Stimulated activated CD4-positive, alpha-beta T cell treated with anti-CD3 and anti-CD28 coated beads, Interleukin-1b, Interleukin-23, amount 100 ng/mL, for 1 hour (primary cell): ENCODE data around the gene SNRNP70.
"Not testable (repeated sequence)": the region's sequence is repeated elsewhere in the genome, so short reads cannot be mapped to it uniquely, and the experiment has no call there.

Experiments used
- DNase-seq, 2 donors: peaks; one replicate each; pipeline ENCODE4 v3.0.0-alpha.2; 2020; ENCODE audit warnings: low read depth in 2 of 2

SNRNP70 gene

GRCh38 chr19:49119411-49120324 is 34.4 kb downstream of the SNRNP70 start, which contains the start of gene PPFIA3:
TSS of gene PPFIA3 (plus strand) at chr19:49119544. CDS start at chr19:49127874, 8,330 bp downstream.
- no peak for DNase-seq

- no peak for DNase-seq
Measured at GRCh38 chr19:49120325-49120683, 35.1 kb downstream of the SNRNP70 start.

GRCh38 chr19:49120868-49121267 is 35.6 kb downstream of the SNRNP70 start:
- no peak for DNase-seq

- DNase-seq: not testable (repeated sequence)
Measured at GRCh38 chr19:49121841-49122240, 36.6 kb downstream of the SNRNP70 start.

GRCh38 chr19:49123285-49123684 is 38.0 kb downstream of the SNRNP70 start:
- DNase-seq: not testable (repeated sequence)

GRCh38 chr19:49125025-49125731 is 39.9 kb downstream of the SNRNP70 start:
- DNase-seq: no peak

- no peak for DNase-seq
Measured at GRCh38 chr19:49126575-49126974, 41.3 kb downstream of the SNRNP70 start.

- not testable (repeated sequence) for DNase-seq
Measured at GRCh38 chr19:49127225-49127624, 42.0 kb downstream of the SNRNP70 start.

GRCh38 chr19:49127674-49128544 is 42.7 kb downstream of the SNRNP70 start:
- peak; percentile 89 to 92 for DNase-seq

- no peak for DNase-seq
Measured at GRCh38 chr19:49128545-49129237, 43.4 kb downstream of the SNRNP70 start.

- DNase-seq: no peak
Measured at GRCh38 chr19:49129238-49129583, 44.0 kb downstream of the SNRNP70 start.

GRCh38 chr19:49130325-49130724 is 45.1 kb downstream of the SNRNP70 start:
- DNase-seq: no peak

GRCh38 chr19:49132974-49133609 is 47.8 kb downstream of the SNRNP70 start:
- no peak for DNase-seq

- DNase-seq: peak in 1 of 2 donors; percentile 43
Measured at GRCh38 chr19:49133621-49134454, 48.6 kb downstream of the SNRNP70 start.

GRCh38 chr19:49135686-49136085 is 50.4 kb downstream of the SNRNP70 start:
- DNase-seq: no peak

- DNase-seq: no peak
Measured at GRCh38 chr19:49136771-49137171, 51.5 kb downstream of the SNRNP70 start.

- no peak for DNase-seq
Measured at GRCh38 chr19:49140951-49141350, 55.7 kb downstream of the SNRNP70 start.

- DNase-seq: no peak
Measured at GRCh38 chr19:49141352-49141751, 56.1 kb downstream of the SNRNP70 start.

- peak in 1 of 2 donors; percentile 35 for DNase-seq
Measured at GRCh38 chr19:49142866-49143335, 57.6 kb downstream of the SNRNP70 start.
